Non-pigmented ciliary epithelial cell (primary cell): ENCODE data around the gene ANXA11.
"Not testable (repeated sequence)": the region's sequence is repeated elsewhere in the genome, so short reads cannot be mapped to it uniquely, and the experiment has no call there.

Experiments used
- DNase-seq: peaks from one replicate; pipeline ENCODE4 v3.0.0-alpha.2; 2010; ENCODE audit warnings: low read depth

The ANXA11 gene

DNA sequence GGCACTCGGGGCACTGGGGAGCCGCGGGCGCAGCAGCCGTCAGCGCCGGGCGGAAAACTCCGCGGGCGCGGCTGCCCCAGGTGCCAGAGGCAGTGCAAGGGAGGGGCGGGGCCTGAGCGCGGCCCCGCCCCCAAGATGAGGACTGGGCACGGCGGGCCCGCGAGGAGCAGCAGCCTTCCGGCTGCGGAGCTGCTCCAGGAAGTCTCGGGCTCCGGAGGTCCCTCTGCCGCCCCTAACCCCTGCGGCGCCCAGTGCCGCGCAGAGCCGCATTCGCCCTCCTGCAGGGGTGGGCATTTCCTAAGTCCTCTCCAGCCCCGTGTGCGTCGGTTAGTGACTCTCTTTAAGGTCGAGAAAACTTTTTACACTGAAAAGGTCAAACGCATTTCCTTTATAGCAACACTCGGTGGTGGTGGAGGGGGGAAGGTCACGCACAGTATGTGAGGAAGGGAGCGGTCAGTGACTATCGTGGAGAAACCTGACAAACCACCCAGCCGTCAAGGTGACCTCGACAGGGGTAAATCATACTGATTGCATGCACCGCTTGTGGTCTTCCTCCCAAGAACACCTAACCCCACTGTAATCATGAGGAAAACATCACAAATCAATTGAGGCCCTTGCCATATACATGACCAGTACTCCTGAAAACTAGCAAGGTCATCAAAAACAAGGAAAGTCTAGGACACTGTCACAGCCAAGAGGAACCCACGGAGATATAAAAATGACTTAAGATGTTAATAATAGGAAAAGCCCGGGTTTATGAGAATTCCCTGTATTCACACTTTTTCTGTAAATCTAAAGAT lies at the start of gene ANXA11:
TSS of gene ANXA11 (minus strand) at position 61 of the 800 bp plus-strand sequence. CDS start 32,676 bp downstream, outside the sequence.
- no peak for DNase-seq

GRCh38 chr10:80254726-80255125 lies 49.4 kb upstream of the ANXA11 start:
- not testable (repeated sequence) for DNase-seq

GRCh38 chr10:80253963-80254271 lies 48.6 kb upstream of the ANXA11 start:
- not testable (repeated sequence) for DNase-seq

GRCh38 chr10:80253266-80253962 lies 48.1 kb upstream of the ANXA11 start:
- DNase-seq, result no peak

- no peak for DNase-seq
Observed at GRCh38 chr10:80252296-80252887, 47.1 kb upstream of the ANXA11 start.

GRCh38 chr10:80251703-80252280 lies 46.5 kb upstream of the ANXA11 start:
- not testable (repeated sequence) for DNase-seq

DNA sequence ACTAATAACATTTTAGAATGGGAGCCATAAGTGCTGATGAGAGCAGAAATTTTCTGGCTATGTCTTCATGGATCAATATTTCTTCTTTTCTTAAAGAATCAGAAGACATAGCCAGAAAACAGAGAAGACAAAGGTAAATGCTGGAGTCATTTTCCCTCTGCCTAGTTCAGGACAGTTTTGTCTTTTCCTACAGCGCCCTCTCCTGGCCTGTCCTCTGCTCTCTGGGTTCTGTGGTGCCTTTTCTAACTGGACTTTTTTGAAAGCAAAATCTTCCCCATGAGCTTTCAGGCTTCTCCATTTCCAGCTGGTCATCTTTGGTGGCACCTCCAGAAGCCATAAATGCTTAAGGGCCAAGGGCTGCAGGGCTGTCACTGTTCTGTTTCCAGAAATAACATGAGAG lies 45.1 kb upstream of the ANXA11 start:
- DNase-seq, result not testable (repeated sequence)

DNA sequence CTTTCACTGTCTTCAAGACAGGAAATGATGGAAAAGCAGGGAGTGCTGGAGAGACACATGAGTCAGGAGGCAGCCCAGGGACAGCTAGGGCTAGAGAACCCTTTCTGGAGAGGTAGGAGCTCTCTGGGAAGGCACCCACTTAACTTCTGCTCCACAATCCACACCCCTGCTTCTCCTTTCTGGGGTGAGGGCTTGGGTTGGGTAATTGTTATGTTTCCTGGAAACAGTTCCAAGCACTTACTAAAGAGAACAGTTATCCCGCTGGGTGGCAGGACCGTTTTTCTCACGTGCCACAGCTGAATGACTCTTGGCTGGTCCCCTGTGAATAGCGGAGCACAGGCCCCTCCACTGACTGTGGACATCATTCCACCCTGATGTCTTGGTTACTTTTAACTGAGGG lies 44.6 kb upstream of the ANXA11 start:
- not testable (repeated sequence) for DNase-seq

GRCh38 chr10:80247611-80248010 lies 42.3 kb upstream of the ANXA11 start:
- not testable (repeated sequence) for DNase-seq

GRCh38 chr10:80244371-80244770 lies 39.0 kb upstream of the ANXA11 start:
- not testable (repeated sequence) for DNase-seq

- DNase-seq, result not testable (repeated sequence)
Observed at GRCh38 chr10:80242341-80242740, 37.0 kb upstream of the ANXA11 start.

DNA sequence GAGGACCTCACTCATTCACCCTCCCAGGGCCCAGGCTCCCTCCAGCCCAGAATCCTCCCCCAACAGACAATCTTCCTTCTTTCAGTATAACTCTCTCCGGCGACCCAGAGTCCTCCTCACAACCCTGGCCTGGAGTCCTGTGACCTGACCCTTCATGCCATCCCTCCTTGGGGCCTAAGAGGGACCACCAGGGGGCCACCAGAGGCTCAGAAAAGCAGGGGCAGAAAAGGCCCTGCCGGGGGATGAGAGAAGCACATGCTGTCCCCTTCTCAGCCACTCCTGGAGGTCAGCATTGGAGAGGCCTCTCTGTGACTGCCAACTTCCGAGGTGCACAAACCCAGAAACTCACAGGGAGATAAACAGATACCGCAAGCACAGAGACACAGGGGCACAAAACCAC lies 31.1 kb upstream of the ANXA11 start:
- not testable (repeated sequence) for DNase-seq

GRCh38 chr10:80234331-80235235 lies 29.2 kb upstream of the ANXA11 start:
- not testable (repeated sequence) for DNase-seq

DNA sequence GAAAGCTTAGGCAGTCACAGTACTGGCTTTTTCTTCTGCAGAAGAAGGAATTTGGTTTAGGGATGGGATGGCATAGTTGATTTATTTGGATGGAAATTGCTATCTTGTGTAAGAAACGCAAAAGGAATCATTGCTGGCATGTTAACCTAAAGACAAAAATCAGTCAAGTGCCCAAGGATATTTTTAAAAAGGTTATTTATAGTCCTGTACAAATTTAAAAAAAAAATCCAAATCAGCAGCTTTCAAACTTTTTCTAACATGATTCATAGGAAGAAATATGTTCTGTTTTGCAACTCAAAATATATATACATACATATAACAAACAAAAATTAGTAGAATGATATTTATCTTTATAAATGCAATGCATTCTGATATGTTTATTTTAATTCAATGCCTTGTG lies 28.5 kb upstream of the ANXA11 start:
- not testable (repeated sequence) for DNase-seq

DNA sequence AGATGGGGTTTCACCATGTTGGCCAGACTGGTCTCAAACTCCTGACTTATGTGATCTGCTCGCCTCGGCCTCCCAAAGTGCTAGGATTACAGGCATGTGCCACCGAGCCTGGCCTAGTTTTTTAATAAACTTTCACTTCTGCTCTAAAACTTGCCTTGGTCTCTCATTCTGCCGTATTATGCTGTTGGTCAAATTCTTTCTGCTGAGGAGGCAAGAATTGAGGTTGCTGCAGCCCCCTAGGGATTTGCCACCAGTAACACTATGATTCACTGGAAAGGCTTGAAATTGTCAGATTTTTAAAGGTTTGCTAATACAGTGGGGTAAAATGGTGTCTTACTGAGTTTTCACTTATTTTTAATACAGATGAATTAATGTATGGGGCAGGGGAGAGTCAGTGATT lies 21.4 kb upstream of the ANXA11 start:
- not testable (repeated sequence) for DNase-seq

- not testable (repeated sequence) for DNase-seq
Observed at GRCh38 chr10:80223031-80223419, 17.7 kb upstream of the ANXA11 start.

DNA sequence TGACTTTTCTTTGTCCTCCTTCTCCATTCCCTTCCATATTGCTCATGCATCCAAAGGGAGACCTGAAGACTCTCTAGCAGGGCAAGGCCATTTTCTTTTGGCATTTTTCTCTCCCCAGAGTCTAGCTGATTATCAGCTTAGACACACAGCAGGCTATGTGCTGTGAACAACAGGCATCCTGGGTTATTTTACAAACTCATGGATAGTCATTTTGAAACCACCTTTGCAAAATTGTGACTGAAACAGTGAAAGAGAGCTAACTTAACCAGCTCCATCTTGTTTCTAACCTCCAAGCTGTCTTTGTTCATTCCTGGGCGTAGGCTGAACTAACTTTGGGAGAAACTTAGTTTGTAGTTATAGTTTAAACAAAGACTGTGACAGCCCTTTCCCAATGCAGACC lies 13.5 kb upstream of the ANXA11 start:
- not testable (repeated sequence) for DNase-seq

DNA sequence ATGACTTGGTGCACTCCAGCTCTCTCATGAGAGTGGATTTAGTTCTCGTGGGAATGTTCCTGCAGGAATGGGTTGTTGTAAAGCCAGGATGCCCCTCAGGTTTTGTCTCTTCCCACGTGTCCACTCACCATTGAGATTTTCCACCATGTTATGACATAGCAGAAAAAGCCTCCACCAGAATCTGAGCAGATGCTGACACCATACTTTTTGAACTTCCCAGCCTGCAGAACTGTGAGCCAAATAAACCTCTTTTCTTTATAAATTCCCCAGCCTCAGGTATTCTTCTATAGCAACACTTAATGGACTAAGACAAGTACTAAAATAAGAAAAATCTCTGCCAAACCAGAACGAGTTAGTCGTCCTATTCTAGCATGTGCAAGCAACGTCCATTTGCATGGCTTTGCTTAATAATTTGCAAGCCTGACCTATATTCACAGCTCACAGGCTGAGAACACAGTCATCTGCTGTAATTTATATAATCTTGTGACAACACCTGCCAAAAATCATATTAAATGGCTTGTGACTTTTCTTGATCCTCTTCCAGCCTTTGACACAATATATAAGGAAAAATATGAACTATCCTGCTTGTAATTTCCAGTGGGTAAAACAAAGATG lies 9.1 kb upstream of the ANXA11 start:
- DNase-seq, result not testable (repeated sequence)

DNA sequence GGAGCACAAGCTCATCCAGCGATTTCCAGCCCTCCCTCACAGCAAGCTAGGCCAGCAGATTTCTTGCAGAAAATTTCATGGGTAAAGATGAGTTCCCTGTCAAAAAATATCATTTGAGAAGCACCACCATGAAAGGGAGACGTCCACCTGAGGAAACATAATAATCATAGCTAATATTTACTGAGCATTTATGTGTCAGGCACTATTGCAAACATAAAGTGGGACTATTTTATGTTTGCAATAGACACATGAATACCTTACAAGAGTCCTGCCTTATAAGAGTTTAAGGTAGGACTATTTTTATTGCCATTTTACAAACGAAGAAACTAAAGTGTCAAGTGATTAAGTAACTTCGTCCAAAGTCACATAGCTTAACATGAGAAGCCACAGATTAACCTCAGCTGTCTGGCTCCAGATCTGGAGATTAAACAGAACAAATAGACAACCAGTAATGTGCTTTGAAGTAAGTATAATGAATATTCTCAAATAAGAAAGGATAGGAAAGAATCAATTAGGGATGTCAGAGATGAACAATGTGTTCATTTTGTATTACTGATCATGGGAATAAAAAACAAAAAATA lies 7.3 kb upstream of the ANXA11 start:
- not testable (repeated sequence) for DNase-seq

- DNase-seq, result no peak
Observed at GRCh38 chr10:80211786-80212185, 6.4 kb upstream of the ANXA11 start.

DNA sequence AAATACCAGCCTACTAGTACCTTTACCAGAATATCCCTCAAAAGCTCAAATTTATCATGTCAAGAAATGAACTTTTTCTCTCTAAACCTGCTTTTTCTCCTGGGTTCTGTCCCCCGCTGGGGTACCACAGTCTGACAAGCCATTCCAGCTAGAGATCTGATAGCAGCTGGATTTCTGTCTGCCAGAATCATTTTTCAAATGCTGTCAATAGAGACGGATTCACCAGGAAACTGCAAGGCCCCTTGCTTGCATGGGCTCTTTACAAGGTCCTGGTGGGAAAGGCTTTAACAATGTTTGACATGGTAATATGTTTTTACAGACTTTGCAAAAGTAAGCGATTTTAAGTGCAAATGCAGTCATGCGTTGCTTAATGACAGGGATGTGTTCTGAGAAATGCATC lies 4.9 kb upstream of the ANXA11 start:
- no peak for DNase-seq
